ENCODE data around the gene FBN2.

- TF ChIP-seq POLR2A (IDR thresholded peaks at IDR 0.05; ENCODE audit: low read depth, low read length): no peak
- no peak for TF ChIP-seq CTCF (conservative IDR thresholded peaks at IDR 0.05; ENCODE audit: low read depth, low read length)
- TF ChIP-seq USF2 (IDR thresholded peaks at IDR 0.05; ENCODE audit: low read depth, low read length): no peak
- TF ChIP-seq RAD21 (IDR thresholded peaks at IDR 0.05; ENCODE audit: low read length): no peak
- no peak for TF ChIP-seq RCOR1 (IDR thresholded peaks at IDR 0.05; ENCODE audit: insufficient replicate concordance, low read length)
- no peak for TF ChIP-seq ELK1 (IDR thresholded peaks at IDR 0.05; ENCODE audit: borderline replicate concordance, low read depth, low read length)
- no peak for TF ChIP-seq CEBPB (IDR thresholded peaks at IDR 0.05; ENCODE audit: low read depth, low read length)
- TF ChIP-seq BHLHE40 (IDR thresholded peaks at IDR 0.05; ENCODE audit: low read depth, low read length): no peak
- no peak for TF ChIP-seq RFX5 (IDR thresholded peaks at IDR 0.05; ENCODE audit: low read depth, low read length)
- TF ChIP-seq MAFK (IDR thresholded peaks at IDR 0.05; ENCODE audit: low read depth, low read length): no peak
Measured at GRCh38 chr5:128225245-128226030, 312.6 kb downstream of the FBN2 start.
